Vagina (tissue), 2 donors: ENCODE measurements around the gene AOX1. TPM values are rescaled to one million over a fixed set of nuclear protein-coding genes. Genes with fewer than 3 reads are reported as not detected.
"Not testable (repeated sequence)": the region's sequence is repeated elsewhere in the genome, so short reads cannot be mapped to it uniquely, and the experiment has no call there.

ENCODE experiments used
- DNase-seq, 2 donors: peaks; one replicate each; pipeline ENCODE4 v3.0.0-alpha.2; 2017; ENCODE audit errors: extremely low spot score in 2 of 2
- H3K27ac ChIP-seq: fragments of 200-600 bp; sonication (generic); one replicate; pipeline ENCODE4 v1.5.1; 2019
- H3K27me3 ChIP-seq: fragments of 200-600 bp; sonication (generic); one replicate; pipeline ENCODE4 v1.5.1; 2019
- H3K36me3 ChIP-seq, 2 donors: fragments of 200-600 bp; sonication (generic); one replicate each; pipeline ENCODE4 v1.5.1; 2017 to 2019
- H3K4me1 ChIP-seq: fragments of 200-600 bp; sonication (generic); one replicate; pipeline ENCODE4 v1.5.1; 2019
- H3K4me3 ChIP-seq, 2 donors: fragments of 200-600 bp; sonication (generic); 1 replicate in 1 of 2; 2 replicates in 1 of 2; pipeline ENCODE4 v1.5.1; 2016 to 2019
- H3K9me3 ChIP-seq: fragments of 200-600 bp; sonication (generic); one replicate; pipeline ENCODE4 v1.5.1; 2019
- CTCF ChIP-seq, 3 experiments: fragments of 450-650 bp in 2 of 3; fragments of 200-600 bp in 1 of 3; sonication (generic) in 1 of 3; IDR thresholded peaks; one replicate each; pipeline ENCODE4 v1.5.1; 2017 to 2019; ENCODE audit warnings: antibody characterized with exemption in 3 of 3, mild to moderate bottlenecking in 2 of 3, moderate library complexity in 2 of 3
- POLR2A ChIP-seq, 2 donors: fragments of 450-650 bp; IDR thresholded peaks; one replicate each; pipeline ENCODE4 v1.6.1; 2017; ENCODE audit warnings: antibody characterized with exemption in 2 of 2, mild to moderate bottlenecking in 2 of 2, moderate library complexity in 2 of 2
- POLR2AphosphoS5 ChIP-seq, 2 donors: sonication (generic); formaldehyde crosslinking; IDR thresholded peaks; one replicate each; pipeline ENCODE4 v1.9.0; 2017; ENCODE audit warnings: antibody characterized with exemption in 2 of 2, mild to moderate bottlenecking in 2 of 2, low read depth in 1 of 2; ENCODE audit not compliant: insufficient read depth in 1 of 2
- intact Hi-C: fragments of 100-400 bp; cut with DNase I; formaldehyde crosslinking; loops from one replicate; pipeline ENCODE4 v1.15.1; 2023
- total RNA-seq: library from RNA; depleted of rRNA; stranded (reverse); fragments of >200 nt; gene quantifications from one replicate; pipeline ENCODE4 v1.2.3, GENCODE V29; 2016

The AOX1 gene
- total RNA-seq, 1 donor from 2014 or later, result 84.5 TPM

GRCh38 chr2:200609028-200609614 lies 23.3 kb downstream of the AOX1 start:
- no peak for DNase-seq

GRCh38 chr2:200610217-200610616 lies 24.4 kb downstream of the AOX1 start:
- DNase-seq, H3K4me1 ChIP-seq, intact Hi-C loops, H3K36me3 ChIP-seq, H3K27ac ChIP-seq, H3K9me3 ChIP-seq, H3K27me3 ChIP-seq, H3K4me3 ChIP-seq: not testable (repeated sequence)

More at GRCh38 chr2:200609028-200609614, 23.3 kb downstream of the AOX1 start:
- H3K4me1 ChIP-seq, result no peaks in the 10 kb centered on the region
- intact Hi-C loops, result no loop called here
- H3K4me3 ChIP-seq, result no peak overlapping the region
- H3K27me3 ChIP-seq, result no peaks in the 10 kb centered on the region
- H3K9me3 ChIP-seq, result no peaks in the 10 kb centered on the region
- peaks cover 0 to 9% of the 10 kb centered on the region in 2 donors for H3K36me3 ChIP-seq
- no peak for TF ChIP-seq CTCF (IDR thresholded peaks at IDR 0.05)
- H3K27ac ChIP-seq, result no peak overlapping the region

- intact Hi-C loops, result no loop called here
Measured at GRCh38 chr2:200613692-200614091, 27.9 kb downstream of the AOX1 start.

GRCh38 chr2:200614249-200614648 lies 28.4 kb downstream of the AOX1 start:
- H3K4me1 ChIP-seq, result no peaks in the 10 kb centered on the region
- H3K27ac ChIP-seq, result no peak overlapping the region
- H3K36me3 ChIP-seq, result no peaks in the 10 kb centered on the region
- TF ChIP-seq POLR2A (IDR thresholded peaks at IDR 0.05) (no peak), CTCF (IDR thresholded peaks at IDR 0.05) (no peak), POLR2AphosphoS5 (IDR thresholded peaks at IDR 0.05; ENCODE audit: insufficient read depth in 1 of 2, low read depth in 1 of 2) (no peak)
- no peaks in the 10 kb centered on the region for H3K9me3 ChIP-seq
- DNase-seq, result no peak
- H3K27me3 ChIP-seq, result no peaks in the 10 kb centered on the region
- intact Hi-C loops, result no loop called here
- no peak overlapping the region for H3K4me3 ChIP-seq

More at GRCh38 chr2:200613692-200614091, 27.9 kb downstream of the AOX1 start:
- Histone ChIP-seq H3K27ac (no peak overlapping the region), H3K4me3 (no peak overlapping the region), H3K36me3 (no peaks in the 10 kb centered on the region), H3K9me3 (no peaks in the 10 kb centered on the region), H3K27me3 (no peaks in the 10 kb centered on the region), H3K4me1 (no peaks in the 10 kb centered on the region)
- TF ChIP-seq POLR2A (IDR thresholded peaks at IDR 0.05) (no peak), POLR2AphosphoS5 (IDR thresholded peaks at IDR 0.05; ENCODE audit: insufficient read depth in 1 of 2, low read depth in 1 of 2) (no peak), CTCF (IDR thresholded peaks at IDR 0.05) (no peak)
- DNase-seq, result no peak

- H3K27ac ChIP-seq, result no peak overlapping the region
- no peak overlapping the region for H3K4me3 ChIP-seq
- no peaks in the 10 kb centered on the region for H3K9me3 ChIP-seq
- DNase-seq, result no peak
- H3K27me3 ChIP-seq, result no peaks in the 10 kb centered on the region
- no peaks in the 10 kb centered on the region for H3K4me1 ChIP-seq
- H3K36me3 ChIP-seq, result no peaks in the 10 kb centered on the region
- intact Hi-C loops, result no loop called here
- no peak for TF ChIP-seq POLR2AphosphoS5 (IDR thresholded peaks at IDR 0.05; ENCODE audit: insufficient read depth in 1 of 2, low read depth in 1 of 2)
- TF ChIP-seq POLR2A (IDR thresholded peaks at IDR 0.05), result no peak
- TF ChIP-seq CTCF (IDR thresholded peaks at IDR 0.05), result no peak
Measured at GRCh38 chr2:200615247-200615646, 29.4 kb downstream of the AOX1 start.
